HL-60 (cell line): Measurements from ENCODE around the gene FOXP3.

Source experiments
- CTCF ChIP-seq: IDR thresholded peaks from one replicate; pipeline ENCODE4 v1.5.1; 2011; ENCODE audit warnings: low read length, control low read depth, inconsistent platforms; ENCODE audit not compliant: insufficient read depth
- POLR2AphosphoS5 ChIP-seq: IDR thresholded peaks from 2 replicates; pipeline ENCODE4 v1.6.1; 2012; ENCODE audit warnings: low read depth
- REST ChIP-seq: IDR thresholded peaks from 2 replicates; pipeline ENCODE4 v1.6.1; 2012; ENCODE audit warnings: low read depth; ENCODE audit not compliant: insufficient replicate concordance

- TF ChIP-seq CTCF (no peak), REST (no peak), POLR2AphosphoS5 (no peak)
Observed at GRCh38 chrX:49303346-49303745, 38.8 kb upstream of the FOXP3 start, which contains the start of gene GAGE10.
